HG03460 (cell line): ENCODE data around the gene HOGA1.
"Not testable (repeated sequence)": the region's sequence is repeated elsewhere in the genome, so short reads cannot be mapped to it uniquely, and the experiment has no call there.

Source experiments
- ATAC-seq: cut with Tn5 transposase; IDR thresholded peaks from one replicate; pipeline ENCODE4 v1.9.1; 2021; ENCODE audit not compliant: unreplicated experiment

HOGA1 gene

GRCh38 chr10:97554336-97554735 lies 29.9 kb upstream of the HOGA1 start:
- not testable (repeated sequence) for ATAC-seq

GRCh38 chr10:97555541-97555940 lies 28.6 kb upstream of the HOGA1 start:
- ATAC-seq, result not testable (repeated sequence)

GRCh38 chr10:97560731-97561381 lies 23.3 kb upstream of the HOGA1 start:
- not testable (repeated sequence) for ATAC-seq

GRCh38 chr10:97561386-97562077 lies 22.7 kb upstream of the HOGA1 start:
- ATAC-seq, result not testable (repeated sequence)

GRCh38 chr10:97562329-97562728 lies 21.9 kb upstream of the HOGA1 start:
- not testable (repeated sequence) for ATAC-seq

GRCh38 chr10:97563337-97563736 lies 20.9 kb upstream of the HOGA1 start:
- ATAC-seq, result no peak

- ATAC-seq, result no peak
Measured at GRCh38 chr10:97564776-97565175, 19.4 kb upstream of the HOGA1 start.

GRCh38 chr10:97566336-97566996 lies 17.7 kb upstream of the HOGA1 start:
- no peak for ATAC-seq

- no peak for ATAC-seq
Measured at GRCh38 chr10:97567891-97568290, 16.3 kb upstream of the HOGA1 start.

- ATAC-seq, result no peak
Measured at GRCh38 chr10:97570146-97570788, 13.9 kb upstream of the HOGA1 start.

GRCh38 chr10:97570789-97571471 lies 13.3 kb upstream of the HOGA1 start:
- no peak for ATAC-seq

- no peak for ATAC-seq
Measured at GRCh38 chr10:97571622-97572021, 12.6 kb upstream of the HOGA1 start.

GRCh38 chr10:97572214-97572989 lies 11.8 kb upstream of the HOGA1 start, which contains the start of gene ANKRD2:
Gene ANKRD2, plus strand, starts transcription at chr10:97572779. Its CDS starts 10 bp downstream, at chr10:97572789.
- ATAC-seq, result peak; percentile 79

- no peak for ATAC-seq
Measured at GRCh38 chr10:97573021-97573420, 11.2 kb upstream of the HOGA1 start.

- ATAC-seq, result no peak
Measured at GRCh38 chr10:97573672-97574071, 10.5 kb upstream of the HOGA1 start.

GRCh38 chr10:97574374-97575126 lies 9.6 kb upstream of the HOGA1 start:
- no peak for ATAC-seq

GRCh38 chr10:97575127-97575668 lies 9.0 kb upstream of the HOGA1 start:
- no peak for ATAC-seq

GRCh38 chr10:97576487-97576886 lies 7.7 kb upstream of the HOGA1 start:
- ATAC-seq, result not testable (repeated sequence)

- ATAC-seq, result no peak
Measured at GRCh38 chr10:97577701-97578100, 6.5 kb upstream of the HOGA1 start.
